K562 (cell line): ENCODE results near the gene CDC42BPB. TPM values are rescaled to one million over a fixed set of nuclear protein-coding genes. Genes with fewer than 3 reads are reported as not detected.

Experiments used
- ATAC-seq: fragments of 200-7000 bp; cut with Tn5 transposase; 3 replicates; pipeline ENCODE4 v1.9.1; 2020; ENCODE audit warnings: moderate library complexity
- BruUV-seq: library from RNA; stranded (reverse); fragments of 400-500 nt; replicated peaks from 2 replicates; lab custom pipeline; 2021; lab: Mats Ljungman, UMichigan
- CTCF ChIA-PET: fragments of 300-600 bp; formaldehyde crosslinking; extraction: SDS; loops from one replicate; lab custom pipeline; 2021; ENCODE audit warnings: low intra/inter-chr PET ratio; lab: Yijun Ruan, JAX
- POLR2A ChIA-PET: fragments of 300-600, 350-650 bp; sonication (Branson Sonifier 250); formaldehyde crosslinking; extraction: SDS; loops from one replicate; lab custom pipeline; 2021; ENCODE audit warnings: antibody characterized with exemption, inconsistent platforms; lab: Yijun Ruan, JAX
- DNase-seq, 4 experiments: peaks; one replicate each; pipeline versions ENCODE4 v3.0.0 to v3.0.0-alpha.2; 2011 to 2018; ENCODE audit warnings: low spot score in 3 of 4, mixed read lengths in 3 of 4; ENCODE audit errors: extremely low read depth in 1 of 4
- FAIRE-seq: peaks from 2 replicates; lab custom pipeline; 2011; peaks lifted over from hg19 to GRCh38; lab: Jason Lieb, UNC
- H2AFZ ChIP-seq: 2 replicates; pipeline ENCODE4 v1.6.0; 2011; ENCODE audit warnings: low read depth, low read length, control low read depth, inconsistent platforms
- H3K27ac ChIP-seq: fragments of 200-600 bp; 3 replicates; pipeline ENCODE4 v1.8.0; 2011; ENCODE audit warnings: low read depth, mild to moderate bottlenecking, control low read depth, inconsistent platforms, low read length, moderate library complexity, mixed read lengths; ENCODE audit errors: extremely low read depth
- H3K27me3 ChIP-seq, 2 experiments: fragments of 300-600 bp in 1 of 2; 2 replicates in 1 of 2; 3 replicates in 1 of 2; pipeline versions ENCODE4 v1.6.0 to v1.8.0; 2011; ENCODE audit warnings: inconsistent platforms in 2 of 2, low read length in 2 of 2, mild to moderate bottlenecking in 1 of 2, mixed read lengths in 1 of 2, moderate library complexity in 1 of 2; ENCODE audit not compliant: control insufficient read depth in 2 of 2, insufficient read depth in 2 of 2
- H3K36me3 ChIP-seq: fragments of 300-600 bp; 3 replicates; pipeline ENCODE4 v1.8.0; 2011; ENCODE audit warnings: mild to moderate bottlenecking, low read length, inconsistent platforms; ENCODE audit not compliant: control insufficient read depth, insufficient read depth
- H3K4me1 ChIP-seq, 2 experiments: fragments of 200-600 bp in 1 of 2; replicated peaks in 1 of 2; 2 replicates in 1 of 2; 3 replicates in 1 of 2; pipeline versions ENCODE4 v1.5.1 to v1.8.0; 2011; ENCODE audit warnings: inconsistent platforms in 2 of 2, low read length in 2 of 2, mild to moderate bottlenecking in 1 of 2, mixed read lengths in 1 of 2, moderate library complexity in 1 of 2; ENCODE audit not compliant: control insufficient read depth in 2 of 2, insufficient read depth in 2 of 2
- H3K4me2 ChIP-seq: 2 replicates; pipeline ENCODE4 v1.6.1; 2011; ENCODE audit warnings: low read length, control low read depth, inconsistent platforms, mixed read lengths; ENCODE audit not compliant: insufficient read depth
- H3K4me3 ChIP-seq: fragments of 200-600 bp; sonication (generic), shearing (Covaris generic); 2 replicates; pipeline ENCODE4 v1.5.1; 2016; ENCODE audit warnings: control low read depth, inconsistent platforms
- H3K79me2 ChIP-seq: fragments of 200-600 bp; 3 replicates; pipeline ENCODE4 v1.8.0; 2011; ENCODE audit warnings: low read length, inconsistent platforms; ENCODE audit not compliant: control insufficient read depth, insufficient read depth
- H3K9ac ChIP-seq, 2 experiments: 2 replicates each; pipeline versions ENCODE4 v1.6.0 to v1.6.1; 2011; ENCODE audit warnings: low read depth in 2 of 2, low read length in 2 of 2, control low read depth in 1 of 2, inconsistent platforms in 1 of 2, mild to moderate bottlenecking in 1 of 2, mixed read lengths in 1 of 2; ENCODE audit not compliant: insufficient read depth in 1 of 2
- H3K9me1 ChIP-seq: one replicate; pipeline ENCODE4 v1.6.0; 2011; ENCODE audit warnings: inconsistent platforms, mild to moderate bottlenecking, low read length, moderate library complexity; ENCODE audit not compliant: control insufficient read depth, insufficient read depth
- H3K9me3 ChIP-seq: replicated peaks from 2 replicates; pipeline ENCODE4 v1.5.1; 2011; ENCODE audit warnings: low read depth, low read length, inconsistent platforms; ENCODE audit not compliant: control insufficient read depth, insufficient read depth
- H4K20me1 ChIP-seq: replicated peaks from 2 replicates; pipeline ENCODE4 v1.6.1; 2011; ENCODE audit warnings: low read length, inconsistent platforms, mixed read lengths; ENCODE audit not compliant: control insufficient read depth, insufficient read depth
- ETV5 ChIP-seq: sonication (generic); formaldehyde crosslinking; IDR thresholded peaks from 2 replicates; pipeline ENCODE4 v1.4.0; 2020; ENCODE audit warnings: low read depth, mild to moderate bottlenecking, missing genetic modification reagents
- FOXM1 ChIP-seq, 2 experiments: fragments of 450-650 bp in 1 of 2; sonication (generic) in 1 of 2; formaldehyde crosslinking in 1 of 2; IDR thresholded peaks; 2 replicates each; pipeline versions ENCODE4 v1.6.1 to v1.9.0; 2017 to 2022; ENCODE audit warnings: low read depth in 2 of 2, mild to moderate bottlenecking in 2 of 2, missing genetic modification reagents in 1 of 2, moderate library complexity in 1 of 2
- HBP1 ChIP-seq: fragments of 450-650 bp; formaldehyde crosslinking; IDR thresholded peaks from 2 replicates; pipeline ENCODE4 v1.4.0; 2022; ENCODE audit warnings: missing genetic modification characterization
- KDM4B ChIP-seq, 2 experiments: fragments of 450-650 bp in 1 of 2; sonication (generic) in 1 of 2; IDR thresholded peaks; 2 replicates each; pipeline ENCODE4 v1.6.1; 2016 to 2017; ENCODE audit warnings: borderline replicate concordance in 2 of 2, antibody characterized with exemption in 1 of 2, low read depth in 1 of 2, mild to moderate bottlenecking in 1 of 2
- L3MBTL2 ChIP-seq: fragments of 450-650 bp; IDR thresholded peaks from 2 replicates; pipeline ENCODE4 v1.6.1; 2016; ENCODE audit warnings: mild to moderate bottlenecking, moderate library complexity
- SETDB1 ChIP-seq: IDR thresholded peaks from one replicate; pipeline ENCODE4 v1.6.1; 2012; ENCODE audit warnings: low read length, control low read depth, inconsistent platforms
- SP1 ChIP-seq: sonication (generic); formaldehyde crosslinking; IDR thresholded peaks from 2 replicates; pipeline ENCODE4 v1.8.1; 2022; ENCODE audit warnings: mild to moderate bottlenecking, missing genetic modification reagents
- ZNF212 ChIP-seq: fragments of 450-650 bp; formaldehyde crosslinking; IDR thresholded peaks from 2 replicates; pipeline ENCODE4 v1.4.0; 2020; ENCODE audit warnings: mild to moderate bottlenecking
- WGBS: fragments of 100-300 bp; shearing (Covaris generic); methylation state at CpG from one replicate; pipeline ENCODE4 v1.1.6; 2016; ENCODE audit warnings: low coverage, mixed read lengths; ENCODE audit not compliant: insufficient coverage; ENCODE audit errors: missing lambda C conversion rate; 5-methylcytosine and 5-hydroxymethylcytosine counted together
- in situ Hi-C: fragments of 300-500 bp; cut with MboI; formaldehyde crosslinking; loops from 4 replicates; pipeline ENCODE4 v1.15.0; 2018; ENCODE audit warnings: inconsistent platforms, mixed read lengths
- intact Hi-C: fragments of 100-400 bp; cut with micrococcal nuclease; formaldehyde crosslinking; loops from 2 replicates; pipeline ENCODE4 v1.14.2; 2022
- polyA plus RNA-seq, 8 experiments: library from polyadenylated mRNA; depleted of rRNA in 4 of 8; stranded (reverse) in 5 of 8; unstranded in 3 of 8; fragments of >200 nt; fragmentation: Nextera tagmentation in 2 of 8; fragmentation: Illumina TruSeq in 1 of 8; extraction: Ambion mirVana in 2 of 8; extraction: Trizol in 1 of 8; gene quantifications; 2 replicates each; pipeline versions ENCODE4 v1.2.1 to v1.2.3, GENCODE V29; 2011 to 2014; ENCODE audit warnings: inconsistent platforms in 1 of 8, missing spikeins in 1 of 8
- total RNA-seq, 7 experiments: library from RNA; depleted of rRNA in 6 of 7; stranded (reverse); fragments of >200 nt in 6 of 7; fragmentation: Illumina TruSeq in 2 of 7; extraction: Trizol in 2 of 7; gene quantifications; 2 replicates each; pipeline versions ENCODE4 v1.2.1 to v1.2.3, GENCODE V29; 2011 to 2021; ENCODE audit warnings: low replicate concordance in 1 of 7

The CDC42BPB gene
- total and polyA plus RNA-seq, 9 of the 15 experiments (the other 6 are each of a cell fraction or from before 2014, with no cell fraction given), result 0.07 to 24.3 (median 12.6) TPM

- Histone ChIP-seq H3K9ac (no peak overlapping the region), H3K4me2 (no peak overlapping the region), H3K4me1 (peaks cover 0 to 5% of the 10 kb centered on the region in 2 experiments; a peak in 2 of 5 replicates), H3K9me1 (no peaks in the 10 kb centered on the region), H3K79me2 (no peaks in the 10 kb centered on the region), H3K9me3 (no peaks in the 10 kb centered on the region), H4K20me1 (no peaks in the 10 kb centered on the region), H3K4me3 (no peak overlapping the region), H3K27me3 (no peaks in the 10 kb centered on the region), H3K36me3 (peaks cover 19% of the 10 kb centered on the region; the same call in 1 of the 3 replicates), H2AFZ (no peak overlapping the region), H3K27ac (no peak overlapping the region)
- ChIA-PET CTCF (no interaction called here), POLR2A (no interaction called here)
- FAIRE-seq, result no peak
- no TSS peak for BruUV-seq
- WGBS, result 93% methylated on average over 14 of the region's 14 CpGs
- intact Hi-C loops (no loop called here), in situ Hi-C loops (no loop called here)
- no peak for TF ChIP-seq FOXM1 (IDR thresholded peaks at IDR 0.05; ENCODE audit: low read depth)
- no peak for TF ChIP-seq FOXM1 (CRISPR knock-in tag; IDR thresholded peaks at IDR 0.05; ENCODE audit: low read depth)
- TF ChIP-seq SETDB1, result no peak
- TF ChIP-seq ZNF212, result no peak
- no peak for TF ChIP-seq ETV5 (CRISPR knock-in tag)
- no peak for TF ChIP-seq L3MBTL2
- no peak for TF ChIP-seq SP1
- no peak for TF ChIP-seq HBP1
- TF ChIP-seq KDM4B (IDR thresholded peaks at IDR 0.05; ENCODE audit: borderline replicate concordance in 2 of 2, low read depth in 1 of 2), result no peak
- ATAC-seq, result no peak
- no peak for DNase-seq
Observed at GRCh38 chr14:102897299-102898027, 159.9 kb downstream of the CDC42BPB start.
